Panc1 (cell line): ENCODE measurements around the gene SMARCB1. TPM values are rescaled to one million over a fixed set of nuclear protein-coding genes. Genes with fewer than 3 reads are reported as not detected.
"Not testable (repeated sequence)": the region's sequence is repeated elsewhere in the genome, so short reads cannot be mapped to it uniquely, and the experiment has no call there.

Experiments
- ATAC-seq: fragments of 200-7000 bp; cut with Tn5 transposase; 2 replicates; pipeline ENCODE4 v1.9.1; 2020; ENCODE audit warnings: mild to moderate bottlenecking, moderate library complexity
- BruUV-seq: library from RNA; stranded (reverse); fragments of 400-500 nt; replicated peaks from 2 replicates; lab custom pipeline; 2021; lab: Mats Ljungman, UMichigan
- CTCF ChIA-PET: fragments of 300-600 bp; sonication (Branson Sonifier 250); formaldehyde crosslinking; loops from one replicate; lab custom pipeline; 2022; ENCODE audit warnings: antibody characterized with exemption; lab: Charles Lee
- POLR2A ChIA-PET: fragments of 300-600 bp; sonication (Branson Sonifier 250); formaldehyde crosslinking; loops from one replicate; lab custom pipeline; 2022; ENCODE audit warnings: antibody characterized with exemption; lab: Charles Lee
- DNase-seq: peaks from one replicate; pipeline ENCODE4 v3.0.0-alpha.2; 2010; ENCODE audit warnings: low read depth, low spot score
- H3K27ac ChIP-seq: 2 replicates; pipeline ENCODE4 v1.5.1; 2011; ENCODE audit warnings: mild to moderate bottlenecking, low read length, inconsistent platforms
- H3K27me3 ChIP-seq: fragments of 200-500 bp; sonication (Bioruptor generic); 2 replicates; pipeline ENCODE4 v1.6.0; 2014; ENCODE audit warnings: low read length, inconsistent platforms; ENCODE audit not compliant: control insufficient read depth, insufficient read depth
- H3K36me3 ChIP-seq: fragments of 200-500 bp; sonication (Bioruptor generic); 2 replicates; pipeline ENCODE4 v1.5.1; 2014; ENCODE audit warnings: inconsistent platforms, mild to moderate bottlenecking, low read length, moderate library complexity; ENCODE audit not compliant: control insufficient read depth, insufficient read depth
- H3K4me1 ChIP-seq: 2 replicates; pipeline ENCODE4 v1.5.1; 2011; ENCODE audit warnings: inconsistent platforms, mild to moderate bottlenecking, low read length, moderate library complexity; ENCODE audit not compliant: control insufficient read depth, insufficient read depth
- H3K4me3 ChIP-seq, 2 experiments: 2 replicates each; pipeline ENCODE4 v1.5.1; 2011 to 2012; ENCODE audit warnings: low read depth in 2 of 2, low read length in 2 of 2, mild to moderate bottlenecking in 2 of 2, inconsistent platforms in 1 of 2, moderate library complexity in 1 of 2
- H3K9me3 ChIP-seq: fragments of 200-500 bp; sonication (Bioruptor generic); 2 replicates; pipeline ENCODE4 v1.5.1; 2014; ENCODE audit warnings: low read depth, mild to moderate bottlenecking, inconsistent platforms, low read length, moderate library complexity; ENCODE audit not compliant: control insufficient read depth, insufficient read depth
- POLR2AphosphoS5 ChIP-seq: IDR thresholded peaks from 2 replicates; pipeline ENCODE4 v1.6.1; 2012; ENCODE audit warnings: mild to moderate bottlenecking, low read depth, low read length, moderate library complexity
- TCF7L2 ChIP-seq: IDR thresholded peaks from 2 replicates; pipeline ENCODE4 v1.6.1; 2011; ENCODE audit warnings: mild to moderate bottlenecking, low read depth, low read length, inconsistent platforms
- in situ Hi-C: cut with HindIII; loops from 2 replicates; pipeline ENCODE4 v1.10.0; 2016; ENCODE audit warnings: low sequenced_read_pairs, low pct_unique_long_range_greater_than_20kb
- intact Hi-C: fragments of 100-400 bp; cut with micrococcal nuclease; formaldehyde crosslinking; loops from one replicate; pipeline ENCODE4 v1.10.0; 2022; ENCODE audit not compliant: unreplicated experiment
- total RNA-seq: library from RNA; stranded (reverse); gene quantifications from one replicate; pipeline ENCODE4 v1.2.1, GENCODE V29; 2021; ENCODE audit not compliant: unreplicated experiment
- TF ChIP-seq, protein P1 (sequence below), 2 experiments: IDR thresholded peaks; 2 replicates each; pipeline ENCODE4 v1.6.1; 2011 to 2012; ENCODE audit warnings: low read depth in 2 of 2, control low read depth in 1 of 2, low read length in 1 of 2, mild to moderate bottlenecking in 1 of 2, moderate library complexity in 1 of 2; ENCODE audit not compliant: insufficient read depth in 1 of 2
- TF ChIP-seq, protein P2 (sequence below): fragments of 450-650 bp; IDR thresholded peaks from 2 replicates; pipeline ENCODE4 v1.5.1; 2017; ENCODE audit warnings: mild to moderate bottlenecking

Gene SMARCB1
- total RNA-seq, 1 experiment from 2014 or later, result 70.2 TPM

DNA sequence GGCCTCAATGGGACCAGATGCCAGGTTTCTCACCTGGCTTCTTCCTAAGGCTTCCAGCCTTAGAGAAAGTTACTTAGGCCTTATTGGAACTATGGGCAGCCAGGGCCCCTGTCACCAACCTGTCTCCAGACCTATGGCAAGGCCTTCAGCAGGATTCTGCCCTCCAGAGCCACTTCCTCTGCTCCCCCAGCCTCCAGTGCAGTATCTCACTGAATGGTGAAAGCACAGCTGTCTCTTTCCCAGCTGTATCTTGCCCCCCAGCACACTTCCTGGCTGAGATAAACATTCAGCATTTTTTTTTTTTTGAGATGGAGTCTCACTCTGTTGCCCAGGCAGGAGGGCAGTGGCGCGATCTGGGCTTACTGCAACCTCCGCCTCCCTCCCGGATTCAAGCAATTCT, 72.4 kb downstream of the SMARCB1 start:
- DNase-seq, result no peak
- H3K27ac ChIP-seq, result 0 out of 2 replicates have a peak overlapping the region, but pooled peaks have one; percentile 86
- BruUV-seq, result TSS peak; percentile 53
- POLR2A ChIA-PET, result no interaction called here
- CTCF ChIA-PET, result no interaction called here
- no peak for ATAC-seq
- H3K4me3 ChIP-seq, result no peak overlapping the region
- TF ChIP-seq, protein P1, sequence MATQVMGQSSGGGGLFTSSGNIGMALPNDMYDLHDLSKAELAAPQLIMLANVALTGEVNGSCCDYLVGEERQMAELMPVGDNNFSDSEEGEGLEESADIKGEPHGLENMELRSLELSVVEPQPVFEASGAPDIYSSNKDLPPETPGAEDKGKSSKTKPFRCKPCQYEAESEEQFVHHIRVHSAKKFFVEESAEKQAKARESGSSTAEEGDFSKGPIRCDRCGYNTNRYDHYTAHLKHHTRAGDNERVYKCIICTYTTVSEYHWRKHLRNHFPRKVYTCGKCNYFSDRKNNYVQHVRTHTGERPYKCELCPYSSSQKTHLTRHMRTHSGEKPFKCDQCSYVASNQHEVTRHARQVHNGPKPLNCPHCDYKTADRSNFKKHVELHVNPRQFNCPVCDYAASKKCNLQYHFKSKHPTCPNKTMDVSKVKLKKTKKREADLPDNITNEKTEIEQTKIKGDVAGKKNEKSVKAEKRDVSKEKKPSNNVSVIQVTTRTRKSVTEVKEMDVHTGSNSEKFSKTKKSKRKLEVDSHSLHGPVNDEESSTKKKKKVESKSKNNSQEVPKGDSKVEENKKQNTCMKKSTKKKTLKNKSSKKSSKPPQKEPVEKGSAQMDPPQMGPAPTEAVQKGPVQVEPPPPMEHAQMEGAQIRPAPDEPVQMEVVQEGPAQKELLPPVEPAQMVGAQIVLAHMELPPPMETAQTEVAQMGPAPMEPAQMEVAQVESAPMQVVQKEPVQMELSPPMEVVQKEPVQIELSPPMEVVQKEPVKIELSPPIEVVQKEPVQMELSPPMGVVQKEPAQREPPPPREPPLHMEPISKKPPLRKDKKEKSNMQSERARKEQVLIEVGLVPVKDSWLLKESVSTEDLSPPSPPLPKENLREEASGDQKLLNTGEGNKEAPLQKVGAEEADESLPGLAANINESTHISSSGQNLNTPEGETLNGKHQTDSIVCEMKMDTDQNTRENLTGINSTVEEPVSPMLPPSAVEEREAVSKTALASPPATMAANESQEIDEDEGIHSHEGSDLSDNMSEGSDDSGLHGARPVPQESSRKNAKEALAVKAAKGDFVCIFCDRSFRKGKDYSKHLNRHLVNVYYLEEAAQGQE (IDR thresholded peaks at IDR 0.05; ENCODE audit: insufficient read depth in 1 of 2, low read depth in 2 of 2, low read length in 1 of 2), result no peak
- no peak for TF ChIP-seq TCF7L2
- H3K9me3 ChIP-seq, result no peaks in the 10 kb centered on the region
- H3K27me3 ChIP-seq, result no peaks in the 10 kb centered on the region
- peaks cover 7% of the 10 kb centered on the region for H3K4me1 ChIP-seq
- intact Hi-C loops (no loop called here), in situ Hi-C loops (no loop called here)
- H3K36me3 ChIP-seq, result no peaks in the 10 kb centered on the region

DNA sequence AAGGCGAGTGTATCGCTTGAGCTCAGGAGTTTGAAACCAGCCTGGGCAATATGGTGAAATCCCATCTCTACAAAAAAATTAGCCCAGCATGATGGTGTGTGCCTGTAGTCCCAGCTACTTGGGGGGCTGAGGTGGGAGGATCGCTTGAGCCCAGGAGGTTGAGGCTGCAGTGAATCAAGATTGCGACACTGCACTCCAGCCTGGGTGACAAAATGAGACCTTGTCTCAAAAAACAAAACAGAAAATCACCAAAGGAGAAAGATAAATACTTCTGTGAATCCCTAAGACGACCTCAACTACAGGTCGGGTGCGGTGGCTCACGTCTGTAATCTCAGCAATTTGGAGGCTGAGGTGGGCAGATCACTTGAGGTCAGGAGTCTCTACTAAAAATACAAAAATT, 73.4 kb downstream of the SMARCB1 start:
- ATAC-seq, POLR2A ChIA-PET: not testable (repeated sequence)

DNA sequence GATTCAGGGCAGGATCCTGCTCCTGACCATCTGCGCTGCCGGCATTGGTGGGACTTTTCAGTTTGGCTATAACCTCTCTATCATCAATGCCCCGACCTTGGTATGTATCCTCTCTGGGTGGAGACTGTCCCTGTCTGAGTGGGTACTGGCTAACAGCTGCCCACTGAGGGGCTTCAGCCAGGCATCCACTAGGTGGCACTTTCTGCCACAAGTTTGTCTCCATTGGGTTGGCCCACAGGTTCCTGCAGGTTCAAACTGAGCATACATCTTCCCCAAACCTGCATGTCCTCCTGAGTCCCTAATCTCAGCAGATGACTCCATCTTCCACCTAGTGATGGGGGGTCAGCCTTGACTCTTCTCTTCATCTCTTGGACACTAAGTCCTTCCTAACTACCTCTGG, 75.3 kb downstream of the SMARCB1 start:
- TF ChIP-seq, protein P2, sequence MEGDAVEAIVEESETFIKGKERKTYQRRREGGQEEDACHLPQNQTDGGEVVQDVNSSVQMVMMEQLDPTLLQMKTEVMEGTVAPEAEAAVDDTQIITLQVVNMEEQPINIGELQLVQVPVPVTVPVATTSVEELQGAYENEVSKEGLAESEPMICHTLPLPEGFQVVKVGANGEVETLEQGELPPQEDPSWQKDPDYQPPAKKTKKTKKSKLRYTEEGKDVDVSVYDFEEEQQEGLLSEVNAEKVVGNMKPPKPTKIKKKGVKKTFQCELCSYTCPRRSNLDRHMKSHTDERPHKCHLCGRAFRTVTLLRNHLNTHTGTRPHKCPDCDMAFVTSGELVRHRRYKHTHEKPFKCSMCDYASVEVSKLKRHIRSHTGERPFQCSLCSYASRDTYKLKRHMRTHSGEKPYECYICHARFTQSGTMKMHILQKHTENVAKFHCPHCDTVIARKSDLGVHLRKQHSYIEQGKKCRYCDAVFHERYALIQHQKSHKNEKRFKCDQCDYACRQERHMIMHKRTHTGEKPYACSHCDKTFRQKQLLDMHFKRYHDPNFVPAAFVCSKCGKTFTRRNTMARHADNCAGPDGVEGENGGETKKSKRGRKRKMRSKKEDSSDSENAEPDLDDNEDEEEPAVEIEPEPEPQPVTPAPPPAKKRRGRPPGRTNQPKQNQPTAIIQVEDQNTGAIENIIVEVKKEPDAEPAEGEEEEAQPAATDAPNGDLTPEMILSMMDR, result peak; percentile 79
- no peak for TF ChIP-seq POLR2AphosphoS5
- Histone ChIP-seq H3K4me1 (peaks cover 4% of the 10 kb centered on the region), H3K36me3 (no peaks in the 10 kb centered on the region), H3K27me3 (no peaks in the 10 kb centered on the region), H3K4me3 (no peak overlapping the region), H3K27ac (no peak overlapping the region), H3K9me3 (no peaks in the 10 kb centered on the region)
- no peak for DNase-seq
- intact Hi-C loops (no loop called here), in situ Hi-C loops (no loop called here)
- ChIA-PET CTCF (interaction anchor here (1.2 kb wide), 1 partner anchor 32 kb away, joined by 7 read pairs; the partner anchor contains the start of gene MIF), POLR2A (no interaction called here)
- ATAC-seq, result peak; percentile 63
- BruUV-seq, result no TSS peak

More for the DNA sequence above, 73.4 kb downstream of the SMARCB1 start:
- H3K36me3 ChIP-seq, in situ Hi-C loops, BruUV-seq, H3K4me3 ChIP-seq, H3K4me1 ChIP-seq, DNase-seq, H3K9me3 ChIP-seq, H3K27ac ChIP-seq, intact Hi-C loops, H3K27me3 ChIP-seq: not testable (repeated sequence)
- CTCF ChIA-PET, result interaction anchor here (0.6 to 0.7 kb wide), 2 partner anchors 14 to 29 kb away, joined by 3 to 5 read pairs; no protein-coding TSS in a partner anchor

DNA sequence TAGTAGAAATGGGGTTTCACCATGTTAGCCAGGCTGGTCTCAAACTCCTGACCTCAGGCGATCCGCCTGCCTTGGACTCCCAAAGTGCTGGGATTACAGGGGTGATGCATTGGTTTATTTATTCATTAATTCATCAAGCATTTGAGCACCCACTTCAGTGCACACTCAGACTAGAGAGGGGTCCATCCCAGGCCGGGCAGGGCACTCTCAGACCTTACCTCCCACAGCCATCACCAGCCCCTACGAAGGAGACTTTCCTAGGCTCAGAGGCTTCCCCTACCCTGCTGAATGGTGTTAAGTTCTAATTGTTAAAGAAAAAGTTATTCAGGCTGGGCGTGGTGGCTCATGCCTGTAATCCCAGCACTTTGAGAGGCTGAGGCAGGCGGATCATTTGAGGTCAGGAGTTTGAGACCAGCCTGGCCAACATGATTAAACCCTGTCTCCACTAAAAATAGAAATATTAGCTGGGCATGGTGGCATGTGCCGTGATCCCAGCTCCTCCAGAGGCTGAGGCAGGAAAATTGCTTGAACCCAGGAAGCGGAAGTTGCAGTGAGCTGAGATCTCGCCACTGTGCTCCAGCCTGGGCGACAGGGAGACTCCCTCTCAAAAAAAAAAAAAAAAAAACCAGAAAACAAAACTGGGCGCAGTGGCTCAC, 77.9 kb downstream of the SMARCB1 start:
- POLR2A ChIA-PET, H3K27ac ChIP-seq, H3K36me3 ChIP-seq, intact Hi-C loops, in situ Hi-C loops, DNase-seq, H3K9me3 ChIP-seq, BruUV-seq, CTCF ChIA-PET, ATAC-seq, H3K27me3 ChIP-seq, H3K4me3 ChIP-seq, H3K4me1 ChIP-seq: not testable (repeated sequence)
